GM12865 (cell line): ENCODE results near the gene SLC11A2.
"Not testable (repeated sequence)": the region's sequence is repeated elsewhere in the genome, so short reads cannot be mapped to it uniquely, and the experiment has no call there.

Experiments used
- DNase-seq: peaks from one replicate; pipeline ENCODE4 v3.0.0; 2010; ENCODE audit warnings: low read depth
- H3K4me3 ChIP-seq: 2 replicates; pipeline ENCODE4 v1.5.1; 2011; ENCODE audit warnings: mild to moderate bottlenecking, low read depth, low read length, control low read depth
- TF ChIP-seq, protein P1 (sequence below): IDR thresholded peaks from 2 replicates; pipeline ENCODE4 v1.5.1; 2011; ENCODE audit warnings: low read length, control low read depth, low read depth, inconsistent platforms; ENCODE audit not compliant: insufficient read depth; ENCODE audit errors: missing control alignments

Gene SLC11A2

DNA sequence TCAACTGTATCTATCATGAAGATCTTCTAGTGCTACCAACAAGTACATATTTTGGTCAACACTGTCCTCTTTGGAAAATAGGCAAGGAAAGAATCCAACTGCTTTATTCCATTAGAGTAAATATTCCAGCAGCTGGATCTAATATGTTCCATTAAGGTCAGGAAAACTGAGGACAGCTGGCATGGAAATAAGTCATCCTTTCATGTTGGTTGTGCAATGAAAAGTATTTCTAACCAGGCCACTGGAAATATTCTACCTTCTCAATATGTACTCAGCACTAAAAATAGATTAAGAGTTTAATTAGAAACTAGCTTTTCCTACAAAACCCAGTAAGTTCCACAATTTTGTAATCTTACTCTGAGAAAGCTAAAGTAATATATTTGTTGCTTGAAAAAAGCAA, 54.2 kb downstream of the SLC11A2 start:
- no peak for DNase-seq
- H3K4me3 ChIP-seq, result no peak overlapping the region
- TF ChIP-seq, protein P1, sequence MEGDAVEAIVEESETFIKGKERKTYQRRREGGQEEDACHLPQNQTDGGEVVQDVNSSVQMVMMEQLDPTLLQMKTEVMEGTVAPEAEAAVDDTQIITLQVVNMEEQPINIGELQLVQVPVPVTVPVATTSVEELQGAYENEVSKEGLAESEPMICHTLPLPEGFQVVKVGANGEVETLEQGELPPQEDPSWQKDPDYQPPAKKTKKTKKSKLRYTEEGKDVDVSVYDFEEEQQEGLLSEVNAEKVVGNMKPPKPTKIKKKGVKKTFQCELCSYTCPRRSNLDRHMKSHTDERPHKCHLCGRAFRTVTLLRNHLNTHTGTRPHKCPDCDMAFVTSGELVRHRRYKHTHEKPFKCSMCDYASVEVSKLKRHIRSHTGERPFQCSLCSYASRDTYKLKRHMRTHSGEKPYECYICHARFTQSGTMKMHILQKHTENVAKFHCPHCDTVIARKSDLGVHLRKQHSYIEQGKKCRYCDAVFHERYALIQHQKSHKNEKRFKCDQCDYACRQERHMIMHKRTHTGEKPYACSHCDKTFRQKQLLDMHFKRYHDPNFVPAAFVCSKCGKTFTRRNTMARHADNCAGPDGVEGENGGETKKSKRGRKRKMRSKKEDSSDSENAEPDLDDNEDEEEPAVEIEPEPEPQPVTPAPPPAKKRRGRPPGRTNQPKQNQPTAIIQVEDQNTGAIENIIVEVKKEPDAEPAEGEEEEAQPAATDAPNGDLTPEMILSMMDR, result no peak

DNA sequence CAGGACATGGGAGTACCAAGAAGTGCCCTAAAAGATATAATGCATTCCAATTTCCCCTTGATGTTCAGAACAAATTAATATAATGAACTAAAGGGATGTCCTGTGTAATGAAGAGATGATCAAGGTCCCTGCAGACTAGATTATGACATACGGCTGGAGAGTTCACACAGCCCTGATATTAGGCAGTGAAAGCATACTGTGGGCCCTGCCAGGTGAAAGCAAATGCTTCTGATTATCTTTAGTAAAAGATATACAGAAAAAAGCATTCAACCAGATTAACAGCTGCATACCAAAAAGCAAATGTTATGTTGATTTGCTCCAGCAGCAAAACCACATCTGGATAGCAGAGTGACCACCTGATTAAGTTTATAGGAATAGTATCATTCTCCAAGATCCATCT, 61.8 kb downstream of the SLC11A2 start:
- DNase-seq, result no peak
- TF ChIP-seq, protein P1, result no peak
- H3K4me3 ChIP-seq, result no peak overlapping the region

DNA sequence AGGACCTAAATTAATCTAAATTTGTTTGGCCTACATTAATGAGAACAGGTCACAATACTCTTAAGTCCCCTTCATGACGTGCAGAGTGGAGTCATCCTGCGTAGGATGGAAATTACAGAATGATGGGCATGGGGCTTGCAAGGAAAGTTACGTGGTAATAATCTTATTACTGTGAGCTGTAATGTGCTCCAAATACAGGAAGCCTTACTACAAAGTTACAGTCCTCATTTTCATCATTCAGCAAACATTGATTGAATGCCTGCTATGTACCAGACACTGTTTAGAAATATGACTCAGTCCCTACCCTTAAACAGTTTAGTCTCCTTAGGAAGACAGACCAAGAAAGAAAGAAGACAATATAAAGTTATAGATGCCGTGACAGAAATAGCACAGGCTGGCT, 64.5 kb downstream of the SLC11A2 start:
- TF ChIP-seq, protein P1, result no peak
- no peak for DNase-seq
- no peak overlapping the region for H3K4me3 ChIP-seq

DNA sequence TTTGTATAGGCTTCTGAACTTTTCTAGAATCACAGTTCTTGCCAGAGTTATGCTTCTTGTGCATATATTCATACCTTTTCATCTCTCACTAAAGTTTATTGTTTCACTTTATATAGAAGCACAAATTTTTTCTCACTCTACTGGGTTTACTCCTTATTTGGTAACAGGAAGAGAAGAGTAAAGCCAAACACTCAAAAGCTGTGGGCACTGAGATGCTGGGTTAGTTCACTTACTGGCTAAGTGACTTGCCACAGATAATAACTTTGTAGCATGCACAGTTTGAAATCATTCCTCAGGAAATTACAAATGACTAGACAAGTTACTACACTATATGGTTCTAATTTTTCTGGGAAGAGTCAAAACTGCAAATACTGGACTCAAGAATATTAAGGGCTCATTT, 66.1 kb downstream of the SLC11A2 start:
- TF ChIP-seq, protein P1, result no peak
- peak; percentile 9 for DNase-seq
- H3K4me3 ChIP-seq, result no peak overlapping the region

DNA sequence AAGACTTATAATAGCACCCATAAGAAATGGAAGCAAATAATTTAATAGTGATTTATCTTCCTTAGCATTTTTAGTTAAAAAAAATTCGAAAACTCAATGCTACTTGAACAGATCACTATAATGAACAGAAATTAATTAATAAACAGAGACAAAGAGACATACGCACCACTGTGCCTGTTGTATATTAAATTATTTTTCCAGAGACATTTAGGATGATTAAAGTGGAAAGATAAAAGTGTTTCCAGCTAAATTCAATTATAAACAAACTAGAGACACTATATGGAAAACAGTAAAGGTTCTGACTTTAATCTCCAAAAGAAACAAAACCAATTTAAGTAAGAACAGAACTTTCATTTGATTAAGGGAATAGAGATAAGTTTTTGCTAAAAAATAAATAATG, 70.5 kb downstream of the SLC11A2 start:
- no peak for DNase-seq
- TF ChIP-seq, protein P1, result no peak

DNA sequence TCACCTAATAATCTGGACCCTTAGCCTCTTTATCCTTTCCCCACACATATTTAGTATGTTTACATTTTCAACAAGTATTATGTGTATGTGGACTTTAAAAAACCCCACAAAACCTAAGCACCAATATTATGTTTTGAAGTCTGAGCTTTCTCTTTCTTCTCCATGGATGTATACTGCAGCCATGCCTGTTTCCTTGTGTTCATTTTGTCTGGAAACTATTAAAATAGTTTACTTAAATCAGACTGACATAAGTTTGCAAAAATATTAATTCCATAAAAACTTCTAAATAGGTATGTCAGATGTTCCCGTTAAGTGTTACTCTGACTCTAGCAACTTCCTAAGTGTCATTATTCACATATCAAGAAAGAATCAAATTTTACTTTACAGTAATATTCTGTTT, 70.9 kb downstream of the SLC11A2 start:
- DNase-seq, result no peak
- H3K4me3 ChIP-seq, result no peak overlapping the region
- TF ChIP-seq, protein P1, result no peak

More for the DNA sequence above, 70.5 kb downstream of the SLC11A2 start:
- no peak overlapping the region for H3K4me3 ChIP-seq

DNA sequence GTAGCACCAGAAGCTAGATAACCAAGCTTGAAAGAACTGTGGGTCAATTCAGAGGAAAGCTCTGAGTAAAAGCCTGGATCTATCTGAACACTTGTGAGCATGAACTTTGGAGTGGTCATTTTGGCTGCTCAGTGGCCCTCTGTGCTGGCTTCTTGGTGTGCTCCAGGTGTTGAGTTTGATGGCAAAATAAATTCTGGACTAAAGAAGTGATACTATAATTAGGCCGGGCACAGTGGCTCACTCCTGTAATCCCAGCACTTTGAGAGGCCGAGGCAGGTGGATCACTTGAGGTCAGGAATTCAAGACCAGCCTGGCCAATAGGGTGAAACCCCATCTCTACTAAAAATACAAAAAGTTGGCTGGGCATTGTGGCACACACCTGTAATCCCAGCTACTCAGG, 71.4 kb downstream of the SLC11A2 start:
- DNase-seq, H3K4me3 ChIP-seq: not testable (repeated sequence)
